ENCODE results near the gene RHOC. TPM values are rescaled to one million over a fixed set of nuclear protein-coding genes. Genes with fewer than 3 reads are reported as not detected.
A peak's percentile ranks its signal among the peaks of the same experiment; 100 is the strongest.

Gene RHOC
- total RNA-seq, 2 experiments from 2014 or later = 32.8 to 45.7 TPM

- ATAC-seq = peak; percentile 77
- intact Hi-C loops (cut with DNase I, micrococcal nuclease) = no loop called here
- DNase-seq = no peak
- CTCF ChIA-PET = interaction anchor here (0.5 to 3.5 kb wide), 8 partner anchors 10 to 35 kb away, joined by 3 to 13 read pairs (median 4); no protein-coding TSS in a partner anchor
- Mint-ChIP-seq H3K9me3 (ENCODE audit: low read depth) (no peaks in the 10 kb centered on the region), H3K4me3 (no peak overlapping the region), H3K27me3 (no peaks in the 10 kb centered on the region), H3K4me1 (peaks cover 22% of the 10 kb centered on the region), H3K27ac (peak overlapping the region; percentile 87), H3K36me3 (ENCODE audit: low read depth) (peaks cover 54% of the 10 kb centered on the region)
- POLR2A ChIA-PET = interaction anchor here (0.6 kb wide), 2 partner anchors 30 to 51 kb away, joined by 5 to 14 read pairs; no protein-coding TSS in a partner anchor
Measured at GRCh38 chr1:112651205-112651604, 55.7 kb downstream of the RHOC start.

Other genes with a start within 250 kb of the RHOC start
- gene WNT2B, start 198.2 kb downstream of the RHOC start, total RNA-seq = under 1 TPM; 0.11 to 0.12 TPM
- gene ST7L, start 88.0 kb downstream of the RHOC start, total RNA-seq = 10 to 100 TPM; 10.0 to 10.6 TPM
- gene CAPZA1, start 87.3 kb downstream of the RHOC start, total RNA-seq = 100 to 1,000 TPM; 251 to 302 TPM
- gene MOV10, start 32.5 kb downstream of the RHOC start, total RNA-seq = 10 to 100 TPM; 80.3 to 87.5 TPM
- under 1 TPM; 0.75 to 0.88 TPM for gene PPM1J, start 8.2 kb upstream of the RHOC start, total RNA-seq
- gene SLC16A1, start 249.1 kb upstream of the RHOC start, total RNA-seq = 10 to 100 TPM; 70.0 to 70.4 TPM